Pancreas (tissue), 10 donors: ENCODE data around the gene SCPEP1. TPM values are rescaled to one million over a fixed set of nuclear protein-coding genes. Genes with fewer than 3 reads are reported as not detected.

Experiments
- ATAC-seq, 4 donors: fragments of 200-7000 bp; cut with Tn5 transposase; one replicate each; pipeline versions ENCODE4 v1.8.0 to v1.9.1; 2020; ENCODE audit warnings: mild to moderate bottlenecking in 4 of 4, moderate library complexity in 4 of 4
- DNase-seq, 6 donors: peaks; one replicate each; pipeline ENCODE4 v3.0.0-alpha.2; 2020
- FAIRE-seq: peaks from 2 replicates; lab custom pipeline; 2012; peaks lifted over from hg19 to GRCh38; lab: Jason Lieb, UNC
- H3K27ac ChIP-seq, 4 donors: fragments of 200-600 bp; sonication (generic); 1 replicate in 3 of 4; 2 replicates in 1 of 4; pipeline versions ENCODE4 v1.5.0 to v1.8.0; 2020
- H3K27me3 ChIP-seq, 4 donors: fragments of 200-600 bp; one replicate each; pipeline ENCODE4 v1.8.0; 2021
- H3K36me3 ChIP-seq, 3 donors: fragments of 200-600 bp; sonication (generic) in 1 of 3; one replicate each; pipeline versions ENCODE4 v1.5.0 to v1.8.0; 2020 to 2021
- H3K4me1 ChIP-seq, 3 donors: fragments of 200-600 bp; one replicate each; pipeline ENCODE4 v1.8.0; 2021
- H3K4me3 ChIP-seq, 4 donors: fragments of 200-600 bp; sonication (generic) in 2 of 4; one replicate each; pipeline versions ENCODE4 v1.5.0 to v1.8.0; 2020 to 2021
- H3K9me3 ChIP-seq, 4 donors: fragments of 200-600 bp; one replicate each; pipeline ENCODE4 v1.8.0; 2021
- CTCF ChIP-seq, 4 donors: fragments of 200-600 bp; sonication (generic) in 3 of 4; IDR thresholded peaks; one replicate each; pipeline versions ENCODE4 v1.5.0 to v1.8.0; 2021; ENCODE audit warnings: antibody characterized with exemption in 4 of 4
- WGBS, 2 donors: extraction: QIAGEN DNeasy Blood & Tissue Kit; methylation state at CpG; one replicate each; pipeline ENCODE4 v1.1.7; 2013; 5-methylcytosine and 5-hydroxymethylcytosine counted together
- intact Hi-C, 3 donors: fragments of 100-400 bp; cut with DNase I; formaldehyde crosslinking; loops; one replicate each; pipeline versions ENCODE4 v1.11.1 to v1.14.2; 2022
- polyA plus RNA-seq, 2 donors: library from polyadenylated mRNA; stranded (reverse); fragments of 200-250 nt; gene quantifications; one replicate each; pipeline ENCODE4 v1.2.3, GENCODE V29; 2013
- total RNA-seq, 6 donors: library from RNA; stranded (reverse); fragmentation: NEBNext Ultra II Directional in 4 of 6; extraction: Animal tissue kit (Norgen Biotek cat#: 25700) in 4 of 6; gene quantifications; one replicate each; pipeline versions ENCODE4 v1.2.1 to v1.2.4, GENCODE V29; 2021 to 2023
- donor health status: healthy with polysubstance abuse.
- donor health status: DM: no; HTN: no; CAD: no; lungs with moderate emphysema.
- donor health status: DM: no; HTN: no; CAD: no.
- donor health status: control.
- donor health status: control.
- donor health status: Bipolar disorder and iron deficiency.
- donor health status: DM: yes; HTN: yes; CAD: no.
- donor health status: DM: no; HTN: no; CAD: no.
- donor health status: DM: no; HTN: no; CAD: no.
- donor health status: DM: yes; HTN: yes; CAD: no.

The SCPEP1 gene
- total and polyA plus RNA-seq, 8 donors: 6.6 to 37.2 (median 16.3) TPM

GRCh38 chr17:57011491-57012015 is 33.6 kb downstream of the SCPEP1 start:
- Histone ChIP-seq H3K4me3 (no peak overlapping the region), H3K4me1 (no peaks in the 10 kb centered on the region), H3K27ac (no peak overlapping the region), H3K36me3 (no peaks in the 10 kb centered on the region), H3K9me3 (no peaks in the 10 kb centered on the region), H3K27me3 (no peaks in the 10 kb centered on the region)
- ATAC-seq: no peak
- no peak for TF ChIP-seq CTCF (IDR thresholded peaks at IDR 0.05)
- intact Hi-C loops: no loop called here
- no peak for DNase-seq
- no peak for FAIRE-seq
- WGBS, 2 donors: 69 to 70% methylated on average over 7 of the region's 7 CpGs

- H3K4me3 ChIP-seq: no peak overlapping the region
- 91 to 94% methylated on average over 6 of the region's 6 CpGs for WGBS, 2 donors
- H3K9me3 ChIP-seq: no peaks in the 10 kb centered on the region
- peaks cover 0 to under 1% (median 0%) of the 10 kb centered on the region in 3 donors for H3K4me1 ChIP-seq
- no peaks in the 10 kb centered on the region for H3K36me3 ChIP-seq
- FAIRE-seq (no peak), ATAC-seq (no peak), DNase-seq (no peak)
- intact Hi-C loops: no loop called here
- no peak for TF ChIP-seq CTCF (IDR thresholded peaks at IDR 0.05)
- no peaks in the 10 kb centered on the region for H3K27me3 ChIP-seq
- H3K27ac ChIP-seq: no peak overlapping the region
Measured at GRCh38 chr17:57016071-57016763, 38.3 kb downstream of the SCPEP1 start.

- H3K27ac ChIP-seq: no peak overlapping the region
- no peak for DNase-seq
Measured at GRCh38 chr17:57016764-57017116, 38.8 kb downstream of the SCPEP1 start.

GRCh38 chr17:57017625-57018024 is 39.7 kb downstream of the SCPEP1 start:
- Histone ChIP-seq H3K27ac (no peak overlapping the region), H3K4me3 (no peak overlapping the region), H3K27me3 (no peaks in the 10 kb centered on the region), H3K4me1 (peaks cover 0 to 10% (median 6%) of the 10 kb centered on the region in 3 donors), H3K36me3 (no peaks in the 10 kb centered on the region), H3K9me3 (no peaks in the 10 kb centered on the region)
- no peak for TF ChIP-seq CTCF (IDR thresholded peaks at IDR 0.05)
- DNase-seq (peak in 1 of 6 donors; percentile 2), ATAC-seq (no peak), FAIRE-seq (no peak)
- intact Hi-C loops: no loop called here
- WGBS, 2 donors: 60 to 81% methylated on average over 4 of the region's 4 CpGs

More at GRCh38 chr17:57016764-57017116, 38.8 kb downstream of the SCPEP1 start:
- peak in 2 of 4 donors; percentile 11 to 63 for ATAC-seq
- H3K4me3 ChIP-seq: no peak overlapping the region
- intact Hi-C loops: no loop called here
- H3K4me1 ChIP-seq: peaks cover 0 to 6% (median 4%) of the 10 kb centered on the region in 3 donors
- H3K36me3 ChIP-seq: no peaks in the 10 kb centered on the region
- WGBS, 2 donors: 46 to 53% methylated on average over 3 of the region's 3 CpGs
- no peak for FAIRE-seq
- no peaks in the 10 kb centered on the region for H3K27me3 ChIP-seq
- no peak for TF ChIP-seq CTCF (IDR thresholded peaks at IDR 0.05)
- H3K9me3 ChIP-seq: no peaks in the 10 kb centered on the region

- TF ChIP-seq CTCF (IDR thresholded peaks at IDR 0.05): no peak
- Histone ChIP-seq H3K4me1 (peaks cover 0 to 10% (median 6%) of the 10 kb centered on the region in 3 donors), H3K4me3 (no peak overlapping the region), H3K36me3 (no peaks in the 10 kb centered on the region), H3K9me3 (no peaks in the 10 kb centered on the region), H3K27me3 (no peaks in the 10 kb centered on the region), H3K27ac (no peak overlapping the region)
- intact Hi-C loops: no loop called here
- no peak for ATAC-seq
- WGBS, 2 donors: 85% methylated on average over 3 of the region's 3 CpGs
- FAIRE-seq: no peak
- DNase-seq: no peak
Measured at GRCh38 chr17:57020208-57020607, 42.3 kb downstream of the SCPEP1 start.
